Effector memory CD4-positive, alpha-beta T cell (primary cell): ENCODE measurements around the gene RABEP2.
A peak's percentile ranks its signal among the peaks of the same experiment; 100 is the strongest.
"Not testable (repeated sequence)": the region's sequence is repeated elsewhere in the genome, so short reads cannot be mapped to it uniquely, and the experiment has no call there.

ENCODE experiments used
- DNase-seq, 3 donors: peaks; one replicate each; pipeline ENCODE4 v3.0.0-alpha.2; 2020
- H3K27ac ChIP-seq: 2 replicates; pipeline ENCODE4 v1.7.0; 2013; ENCODE audit warnings: mild to moderate bottlenecking, low read length, moderate library complexity; ENCODE audit not compliant: insufficient read depth, poor library complexity, severe bottlenecking
- H3K27me3 ChIP-seq: replicated peaks from 2 replicates; pipeline ENCODE4 v1.7.0; 2013; ENCODE audit warnings: mild to moderate bottlenecking, low read length; ENCODE audit not compliant: insufficient read depth, control insufficient read depth, poor library complexity, severe bottlenecking
- H3K36me3 ChIP-seq: 2 replicates; pipeline ENCODE4 v1.7.0; 2013; ENCODE audit warnings: mild to moderate bottlenecking, low read length, moderate library complexity; ENCODE audit not compliant: control insufficient read depth, insufficient read depth
- H3K4me1 ChIP-seq: 2 replicates; pipeline ENCODE4 v1.7.0; 2013; ENCODE audit warnings: low read length, mild to moderate bottlenecking; ENCODE audit not compliant: control insufficient read depth, insufficient read depth, poor library complexity, severe bottlenecking
- H3K4me3 ChIP-seq: 2 replicates; pipeline ENCODE4 v1.7.0; 2013; ENCODE audit warnings: low read length, low read depth, mild to moderate bottlenecking; ENCODE audit not compliant: insufficient read depth, poor library complexity, severe bottlenecking
- H3K9me3 ChIP-seq: 2 replicates; pipeline ENCODE4 v1.7.0; 2013; ENCODE audit warnings: mild to moderate bottlenecking, low read length, moderate library complexity; ENCODE audit not compliant: control insufficient read depth

Gene RABEP2

GRCh38 chr16:28874406-28874805 lies 50.6 kb downstream of the RABEP2 start:
- Histone ChIP-seq H3K9me3 (no peaks in the 10 kb centered on the region), H3K27ac (no peak overlapping the region), H3K4me3 (no peak overlapping the region), H3K4me1 (peaks cover 5% of the 10 kb centered on the region), H3K27me3 (no peaks in the 10 kb centered on the region), H3K36me3 (peaks cover 24% of the 10 kb centered on the region)
- no peak for DNase-seq

GRCh38 chr16:28873543-28874201 lies 51.4 kb downstream of the RABEP2 start:
- H3K4me3 ChIP-seq = no peak overlapping the region
- H3K9me3 ChIP-seq = no peaks in the 10 kb centered on the region
- H3K27ac ChIP-seq = no peak overlapping the region
- H3K4me1 ChIP-seq = no peaks in the 10 kb centered on the region
- peak; percentile 35 to 38 (median 38) for DNase-seq
- H3K36me3 ChIP-seq = peaks cover 31% of the 10 kb centered on the region
- H3K27me3 ChIP-seq = no peaks in the 10 kb centered on the region

- Histone ChIP-seq H3K27me3 (no peaks in the 10 kb centered on the region), H3K4me1 (no peaks in the 10 kb centered on the region), H3K27ac (no peak overlapping the region), H3K36me3 (peaks cover 34% of the 10 kb centered on the region), H3K9me3 (no peaks in the 10 kb centered on the region), H3K4me3 (no peak overlapping the region)
- no peak for DNase-seq
These were observed 52.1 kb downstream of the RABEP2 start for GRCh38 chr16:28872952-28873351.

GRCh38 chr16:28869201-28869600 lies 55.8 kb downstream of the RABEP2 start:
- no peak for DNase-seq
- Histone ChIP-seq H3K27ac (no peak overlapping the region), H3K36me3 (peaks cover 46% of the 10 kb centered on the region), H3K4me1 (peaks cover 4% of the 10 kb centered on the region), H3K9me3 (no peaks in the 10 kb centered on the region), H3K27me3 (no peaks in the 10 kb centered on the region), H3K4me3 (no peak overlapping the region)

GRCh38 chr16:28867646-28868045 lies 57.4 kb downstream of the RABEP2 start:
- peaks cover 40% of the 10 kb centered on the region for H3K36me3 ChIP-seq
- H3K27me3 ChIP-seq = not testable (repeated sequence)

GRCh38 chr16:28867241-28867640 lies 57.8 kb downstream of the RABEP2 start:
- Histone ChIP-seq H3K27me3 (no peaks in the 10 kb centered on the region), H3K9me3 (no peaks in the 10 kb centered on the region), H3K4me3 (no peak overlapping the region), H3K36me3 (peaks cover 40% of the 10 kb centered on the region), H3K27ac (no peak overlapping the region), H3K4me1 (peaks cover 9% of the 10 kb centered on the region)
- no peak for DNase-seq

More at GRCh38 chr16:28867646-28868045, 57.4 kb downstream of the RABEP2 start:
- not testable (repeated sequence) for H3K9me3 ChIP-seq, H3K4me3 ChIP-seq, H3K27ac ChIP-seq, DNase-seq, H3K4me1 ChIP-seq

GRCh38 chr16:28866454-28866804 lies 58.6 kb downstream of the RABEP2 start:
- Histone ChIP-seq H3K4me3 (no peak overlapping the region), H3K36me3 (peaks cover 40% of the 10 kb centered on the region), H3K27ac (no peak overlapping the region), H3K27me3 (no peaks in the 10 kb centered on the region), H3K4me1 (peaks cover 9% of the 10 kb centered on the region), H3K9me3 (no peaks in the 10 kb centered on the region)
- no peak for DNase-seq

- Histone ChIP-seq H3K4me1 (peaks cover 9% of the 10 kb centered on the region), H3K9me3 (no peaks in the 10 kb centered on the region), H3K27ac (no peak overlapping the region), H3K27me3 (no peaks in the 10 kb centered on the region), H3K4me3 (no peak overlapping the region), H3K36me3 (peaks cover 36% of the 10 kb centered on the region)
- DNase-seq = no peak
These were observed 59.1 kb downstream of the RABEP2 start for GRCh38 chr16:28865722-28866453.

GRCh38 chr16:28865001-28865688 lies 59.9 kb downstream of the RABEP2 start:
- no peak for DNase-seq
- Histone ChIP-seq H3K9me3 (no peaks in the 10 kb centered on the region), H3K27me3 (no peaks in the 10 kb centered on the region), H3K36me3 (peaks cover 29% of the 10 kb centered on the region), H3K4me1 (peaks cover 9% of the 10 kb centered on the region), H3K4me3 (no peak overlapping the region), H3K27ac (no peak overlapping the region)
